Body of pancreas (tissue), 4 donors: ENCODE results near the gene CAPN10.

Experiments used
- POLR2A ChIP-seq, 3 donors: fragments of 450-650 bp; IDR thresholded peaks; one replicate each; pipeline ENCODE4 v1.6.1; 2016; ENCODE audit warnings: antibody characterized with exemption in 3 of 3, mild to moderate bottlenecking in 2 of 3
- TF ChIP-seq, protein P1 (sequence below), 7 experiments: fragments of 450-650 bp in 4 of 7; fragments of 200-600 bp in 3 of 7; sonication (generic) in 3 of 7; IDR thresholded peaks; one replicate each; pipeline ENCODE4 v1.5.1; 2016 to 2019; ENCODE audit warnings: antibody characterized with exemption in 7 of 7

DNA sequence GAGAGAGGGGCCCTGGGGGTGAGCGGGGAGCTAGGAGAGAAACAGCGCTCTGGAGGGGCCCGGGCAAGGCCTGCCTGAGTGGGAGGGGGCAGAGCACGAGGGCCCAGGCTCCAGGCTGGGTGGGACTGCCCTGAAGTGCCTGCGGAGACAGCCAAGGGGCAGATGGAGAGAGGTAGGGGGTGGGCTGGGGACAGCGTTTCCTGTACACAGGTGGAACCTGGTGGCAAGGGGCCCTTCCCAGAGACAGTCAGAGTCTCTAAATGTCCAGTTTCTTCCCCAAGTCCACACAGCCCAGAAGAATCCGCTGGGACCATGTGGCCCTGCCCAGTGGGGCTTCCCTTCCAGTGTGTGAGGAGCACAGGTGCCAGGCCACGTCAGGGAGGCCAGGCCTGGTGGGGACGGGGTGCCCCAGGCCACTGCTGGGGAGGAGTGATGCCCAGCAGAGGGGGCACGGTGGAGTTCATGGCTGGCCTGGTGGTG, 37.0 kb downstream of the CAPN10 start:
- no peak for TF ChIP-seq POLR2A (IDR thresholded peaks at IDR 0.05)
- TF ChIP-seq, protein P1, sequence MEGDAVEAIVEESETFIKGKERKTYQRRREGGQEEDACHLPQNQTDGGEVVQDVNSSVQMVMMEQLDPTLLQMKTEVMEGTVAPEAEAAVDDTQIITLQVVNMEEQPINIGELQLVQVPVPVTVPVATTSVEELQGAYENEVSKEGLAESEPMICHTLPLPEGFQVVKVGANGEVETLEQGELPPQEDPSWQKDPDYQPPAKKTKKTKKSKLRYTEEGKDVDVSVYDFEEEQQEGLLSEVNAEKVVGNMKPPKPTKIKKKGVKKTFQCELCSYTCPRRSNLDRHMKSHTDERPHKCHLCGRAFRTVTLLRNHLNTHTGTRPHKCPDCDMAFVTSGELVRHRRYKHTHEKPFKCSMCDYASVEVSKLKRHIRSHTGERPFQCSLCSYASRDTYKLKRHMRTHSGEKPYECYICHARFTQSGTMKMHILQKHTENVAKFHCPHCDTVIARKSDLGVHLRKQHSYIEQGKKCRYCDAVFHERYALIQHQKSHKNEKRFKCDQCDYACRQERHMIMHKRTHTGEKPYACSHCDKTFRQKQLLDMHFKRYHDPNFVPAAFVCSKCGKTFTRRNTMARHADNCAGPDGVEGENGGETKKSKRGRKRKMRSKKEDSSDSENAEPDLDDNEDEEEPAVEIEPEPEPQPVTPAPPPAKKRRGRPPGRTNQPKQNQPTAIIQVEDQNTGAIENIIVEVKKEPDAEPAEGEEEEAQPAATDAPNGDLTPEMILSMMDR (IDR thresholded peaks at IDR 0.05): no peak
